Lower leg skin (tissue), 3 donors: ENCODE results near the gene RIPOR2.

Experiments used
- CTCF ChIP-seq, 3 donors: fragments of 450-650 bp; IDR thresholded peaks; one replicate each; pipeline ENCODE4 v1.5.1; 2016; ENCODE audit warnings: antibody characterized with exemption in 3 of 3, mild to moderate bottlenecking in 3 of 3, moderate library complexity in 2 of 3
- POLR2A ChIP-seq, 2 donors: fragments of 450-650 bp; IDR thresholded peaks; one replicate each; pipeline ENCODE4 v1.6.1; 2016 to 2017; ENCODE audit warnings: antibody characterized with exemption in 2 of 2, mild to moderate bottlenecking in 1 of 2, moderate library complexity in 1 of 2

GRCh38 chr6:24971067-24971466 is 35.3 kb upstream of the RIPOR2 start:
- TF ChIP-seq CTCF (IDR thresholded peaks at IDR 0.05) = no peak
- TF ChIP-seq POLR2A (IDR thresholded peaks at IDR 0.05) = no peak
